Prostate gland (tissue), 1 donor: ENCODE results near the gene TCP1.

ENCODE experiments used
- POLR2A ChIP-seq: fragments of 450-650 bp; IDR thresholded peaks from one replicate; pipeline ENCODE4 v1.6.1; 2016; ENCODE audit warnings: antibody characterized with exemption, mild to moderate bottlenecking
- POLR2AphosphoS5 ChIP-seq: sonication (generic); formaldehyde crosslinking; IDR thresholded peaks from one replicate; pipeline ENCODE4 v1.6.1; 2017; ENCODE audit warnings: antibody characterized with exemption

- no peak for TF ChIP-seq POLR2A
- TF ChIP-seq POLR2AphosphoS5 = no peak
Measured at GRCh38 chr6:159728531-159728964, 60.9 kb downstream of the TCP1 start.
